K562 (cell line): ENCODE data around the gene PRM2.

Experiments
- POLR2AphosphoS5 ChIP-seq: IDR thresholded peaks from 2 replicates; pipeline ENCODE4 v1.6.1; 2011; ENCODE audit warnings: mild to moderate bottlenecking, low read depth, low read length, moderate library complexity; ENCODE audit not compliant: control insufficient read depth, insufficient read depth
- TAF1 ChIP-seq: IDR thresholded peaks from 2 replicates; pipeline ENCODE4 v1.6.1; 2011; ENCODE audit warnings: mild to moderate bottlenecking, low read length, moderate library complexity; ENCODE audit not compliant: insufficient read depth, control insufficient read depth, severe bottlenecking; ENCODE audit errors: extremely low read depth
- ZFP30 ChIP-seq: fragments of 250-450 bp; sonication (Bioruptor Pico); IDR thresholded peaks from 2 replicates; pipeline ENCODE4 v1.8.0; 2022; ENCODE audit warnings: moderate library complexity, mild to moderate bottlenecking, inconsistent platforms, borderline replicate concordance
- ZNF121 ChIP-seq: sonication (generic); formaldehyde crosslinking; conservative IDR thresholded peaks from 2 replicates; pipeline ENCODE4 v1.8.0; 2022; ENCODE audit warnings: missing genetic modification reagents
- ZNF24 ChIP-seq: fragments of 450-650 bp; IDR thresholded peaks from 2 replicates; pipeline ENCODE4 v1.6.1; 2016
- TF ChIP-seq, protein P1 (sequence below), 3 experiments: IDR thresholded peaks in 2 of 3; conservative IDR thresholded peaks in 1 of 3; 2 replicates each; pipeline ENCODE4 v1.5.1; 2011 to 2012; ENCODE audit warnings: low read length in 3 of 3, mild to moderate bottlenecking in 3 of 3, control low read depth in 2 of 3, improper control_type of control experiment in 1 of 3, inconsistent platforms in 1 of 3, low read depth in 1 of 3, mixed read lengths in 1 of 3, moderate library complexity in 1 of 3; ENCODE audit not compliant: insufficient read depth in 2 of 3

DNA sequence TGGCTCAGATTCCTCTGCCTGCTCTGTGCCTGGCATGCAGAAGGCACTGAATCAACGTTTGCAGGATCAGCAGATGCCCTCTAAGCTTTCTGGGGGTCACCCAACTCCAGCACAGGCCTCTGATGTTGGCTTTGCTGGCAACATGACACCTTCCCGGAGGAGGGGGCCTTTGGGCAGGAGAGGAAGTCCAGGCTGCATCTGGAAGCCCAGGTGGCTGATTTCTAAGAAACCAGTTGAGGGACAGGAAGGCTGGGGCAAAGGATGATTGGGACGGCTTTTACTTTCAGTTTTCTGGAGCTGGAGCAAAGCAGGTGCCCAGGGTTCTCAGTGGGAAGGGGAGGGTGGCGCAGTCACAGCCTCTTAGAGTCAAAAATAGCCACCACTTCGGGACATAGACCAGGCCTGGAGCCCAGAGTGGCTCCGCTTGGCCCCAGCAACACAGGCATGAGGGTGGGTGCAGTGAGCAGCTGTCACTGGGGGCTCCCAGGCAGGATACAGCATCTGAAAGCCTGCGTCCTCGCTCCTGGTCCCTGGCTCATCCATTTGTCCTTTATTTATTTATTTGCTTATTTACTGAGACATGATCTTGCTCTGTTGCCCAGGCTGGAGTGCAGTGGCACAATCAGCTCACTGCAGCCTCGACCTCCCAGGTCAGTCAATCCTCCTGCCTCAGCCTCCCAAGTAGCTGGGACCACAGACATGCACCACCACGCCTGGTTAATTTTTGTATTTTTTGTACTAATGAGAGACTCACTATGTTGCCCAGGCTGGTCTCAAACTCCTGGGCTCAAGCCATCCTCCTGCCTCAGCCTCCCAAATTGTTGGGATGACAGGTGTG lies 35.4 kb downstream of the PRM2 start:
- TF ChIP-seq POLR2AphosphoS5 (no peak), ZNF121 (no peak), ZNF24 (no peak), ZFP30 (CRISPR knock-in tag) (no peak), TAF1 (no peak)
- TF ChIP-seq, protein P1, sequence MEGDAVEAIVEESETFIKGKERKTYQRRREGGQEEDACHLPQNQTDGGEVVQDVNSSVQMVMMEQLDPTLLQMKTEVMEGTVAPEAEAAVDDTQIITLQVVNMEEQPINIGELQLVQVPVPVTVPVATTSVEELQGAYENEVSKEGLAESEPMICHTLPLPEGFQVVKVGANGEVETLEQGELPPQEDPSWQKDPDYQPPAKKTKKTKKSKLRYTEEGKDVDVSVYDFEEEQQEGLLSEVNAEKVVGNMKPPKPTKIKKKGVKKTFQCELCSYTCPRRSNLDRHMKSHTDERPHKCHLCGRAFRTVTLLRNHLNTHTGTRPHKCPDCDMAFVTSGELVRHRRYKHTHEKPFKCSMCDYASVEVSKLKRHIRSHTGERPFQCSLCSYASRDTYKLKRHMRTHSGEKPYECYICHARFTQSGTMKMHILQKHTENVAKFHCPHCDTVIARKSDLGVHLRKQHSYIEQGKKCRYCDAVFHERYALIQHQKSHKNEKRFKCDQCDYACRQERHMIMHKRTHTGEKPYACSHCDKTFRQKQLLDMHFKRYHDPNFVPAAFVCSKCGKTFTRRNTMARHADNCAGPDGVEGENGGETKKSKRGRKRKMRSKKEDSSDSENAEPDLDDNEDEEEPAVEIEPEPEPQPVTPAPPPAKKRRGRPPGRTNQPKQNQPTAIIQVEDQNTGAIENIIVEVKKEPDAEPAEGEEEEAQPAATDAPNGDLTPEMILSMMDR (IDR thresholded peaks at IDR 0.05 in 2 of 3, conservative IDR thresholded peaks at IDR 0.05 in 1 of 3; ENCODE audit: insufficient read depth in 2 of 3, low read depth in 1 of 3, low read length in 3 of 3) = no peak
